Spinal cord (tissue), 10 donors: ENCODE data around the gene PDPR. TPM values are rescaled to one million over a fixed set of nuclear protein-coding genes. Genes with fewer than 3 reads are reported as not detected.
A peak's percentile ranks its signal among the peaks of the same experiment; 100 is the strongest.
"Not testable (repeated sequence)": the region's sequence is repeated elsewhere in the genome, so short reads cannot be mapped to it uniquely, and the experiment has no call there.

Source experiments
- DNase-seq, 6 donors: peaks; one replicate each; pipeline versions ENCODE4 v3.0.0 to v3.0.0-alpha.2; 2013 to 2015; ENCODE audit warnings: low spot score in 6 of 6, low read depth in 4 of 6
- H3K27ac ChIP-seq: one replicate; pipeline ENCODE4 v1.5.1; 2013; ENCODE audit warnings: low read depth, low read length, control low read depth
- H3K27me3 ChIP-seq: one replicate; pipeline ENCODE4 v1.6.1; 2013; ENCODE audit warnings: low read length; ENCODE audit not compliant: control insufficient read depth, insufficient read depth
- H3K36me3 ChIP-seq: one replicate; pipeline ENCODE4 v1.6.1; 2013; ENCODE audit warnings: low read length; ENCODE audit not compliant: control insufficient read depth, insufficient read depth
- H3K4me1 ChIP-seq: one replicate; pipeline ENCODE4 v1.6.1; 2013; ENCODE audit warnings: low read length; ENCODE audit not compliant: control insufficient read depth, insufficient read depth
- H3K4me3 ChIP-seq: one replicate; pipeline ENCODE4 v1.5.1; 2013; ENCODE audit warnings: low read depth, low read length, control low read depth
- H3K9me3 ChIP-seq: one replicate; pipeline ENCODE4 v1.6.1; 2013; ENCODE audit warnings: low read length; ENCODE audit not compliant: control insufficient read depth, insufficient read depth
- WGBS: methylation state at CpG from one replicate; pipeline ENCODE4 v1.1.5; 2013; ENCODE audit warnings: missing lambda C conversion rate; ENCODE audit not compliant: insufficient coverage; 5-methylcytosine and 5-hydroxymethylcytosine counted together
- long read RNA-seq, 4 donors: transcript quantifications; one replicate each; lab custom pipeline, GENCODE V29; 2026
- polyA plus RNA-seq, 2 donors: library from polyadenylated mRNA; unstranded; fragments of 120-200 nt; gene quantifications; one replicate each; pipeline ENCODE4 v1.2.1, GENCODE V29; 2013; ENCODE audit not compliant: insufficient read length in 2 of 2
- total RNA-seq, 2 donors: library from RNA; depleted of rRNA in 1 of 2; stranded (reverse); fragments of 120-200 nt in 1 of 2; fragments of >200 nt in 1 of 2; gene quantifications; one replicate each; pipeline versions ENCODE4 v1.2.3 to v1.2.4, GENCODE V29; 2013 to 2014
- donor health status: healthy.

The PDPR gene
- total RNA-seq (10 to 100 TPM; 22.0 to 22.3 TPM), polyA plus RNA-seq (10 to 100 TPM; 16.1 to 26.1 TPM)
- long read RNA-seq, donor 1, full-length matches to known transcripts, result 2 of 68 reads
- long read RNA-seq, donor 1, partial matches to known transcripts, result 53 of 68 reads
- long read RNA-seq, donor 1, other reads (novel, unspliced or antisense), result 13 of 68 reads
- long read RNA-seq, donor 2, result 0 reads
- long read RNA-seq, donor 3, result 0 reads
- long read RNA-seq, donor 4, result 0 reads

DNA sequence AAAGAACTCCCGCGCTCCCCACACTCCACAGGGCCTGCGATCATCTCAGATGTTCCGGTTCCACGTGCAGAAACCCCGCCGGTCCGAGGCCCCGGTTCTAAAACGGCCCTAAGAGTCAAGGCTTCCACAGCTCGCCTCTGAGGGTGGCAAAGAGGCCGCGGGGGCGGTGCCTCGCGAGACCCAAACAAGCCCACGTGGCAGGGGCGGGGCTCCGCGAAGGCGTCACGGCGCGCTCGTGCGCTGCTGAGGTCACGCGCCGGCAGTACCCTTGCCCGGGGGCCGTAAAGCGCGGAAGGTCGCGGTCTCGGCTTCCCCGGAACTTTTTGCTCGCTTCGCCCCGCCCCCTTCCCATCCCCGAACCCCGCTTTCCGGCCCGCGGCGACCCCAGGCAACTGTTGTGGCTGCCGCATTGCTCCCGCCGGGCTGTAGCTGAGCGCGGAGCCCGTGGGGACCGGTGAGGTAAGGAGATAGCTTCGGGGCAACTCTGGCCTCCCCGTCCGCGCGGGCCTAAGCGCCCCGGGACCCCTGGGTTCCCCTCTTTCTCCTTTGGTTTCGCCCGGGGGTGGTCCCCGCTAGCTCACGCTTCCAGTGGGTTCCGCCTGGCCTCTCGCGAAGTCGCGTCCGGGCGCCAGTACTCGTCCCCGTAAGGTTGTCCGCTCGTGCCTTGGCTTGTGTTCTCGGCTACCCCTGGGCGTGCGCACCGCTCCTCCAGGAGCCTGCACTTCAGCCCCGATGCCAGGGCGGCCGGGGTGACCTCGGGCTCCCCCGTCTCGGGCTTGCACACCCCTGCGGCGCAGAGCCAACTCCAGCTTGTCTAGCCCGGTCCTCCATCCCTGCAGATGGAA, at the start of gene PDPR:
PDPR (plus strand) TSS at position 351 of the 845 bp plus-strand sequence. CDS start 6,161 bp downstream, outside the sequence.
- not testable (repeated sequence) for H3K4me1 ChIP-seq, H3K36me3 ChIP-seq, H3K27me3 ChIP-seq, H3K9me3 ChIP-seq
- peak within 1 kb of the TSS; percentile 67 for H3K27ac ChIP-seq
- H3K4me3 ChIP-seq, result peak within 1 kb of the TSS; percentile 61
- peak; percentile 50 to 96 (median 76) for DNase-seq
- WGBS, result 0% methylated on average over 65 of the region's 88 CpGs

- peak overlapping the region; percentile 25 for H3K27ac ChIP-seq
- not testable (repeated sequence) for H3K9me3 ChIP-seq, H3K4me1 ChIP-seq, H3K36me3 ChIP-seq, H3K27me3 ChIP-seq
- 2% methylated on average over 12 of the region's 22 CpGs for WGBS
- peak in 3 of 6 donors; percentile 3 to 60 (median 31) for DNase-seq
- H3K4me3 ChIP-seq, result peak overlapping the region; percentile 54
Observed at GRCh38 chr16:70064841-70065370, 49.2 kb upstream of the PDPR start.

- peak in 1 of 6 donors; percentile 4 for DNase-seq
- Histone ChIP-seq H3K4me3 (peak overlapping the region; percentile 54), H3K27ac (peak overlapping the region; percentile 25)
- not testable (repeated sequence) for H3K9me3 ChIP-seq, H3K36me3 ChIP-seq, H3K27me3 ChIP-seq, H3K4me1 ChIP-seq
- 0% methylated on average over 14 of the region's 40 CpGs for WGBS
Observed at GRCh38 chr16:70065376-70065745, 48.8 kb upstream of the PDPR start.

GRCh38 chr16:70065746-70066658, 48.1 kb upstream of the PDPR start:
- peak; percentile 35 to 94 (median 68) for DNase-seq
- H3K9me3 ChIP-seq, H3K4me1 ChIP-seq, H3K36me3 ChIP-seq, H3K27me3 ChIP-seq: not testable (repeated sequence)
- WGBS, result under 1% methylated on average over 34 of the region's 62 CpGs
- peak overlapping the region; percentile 48 for H3K4me3 ChIP-seq
- peak overlapping the region; percentile 33 for H3K27ac ChIP-seq

DNA sequence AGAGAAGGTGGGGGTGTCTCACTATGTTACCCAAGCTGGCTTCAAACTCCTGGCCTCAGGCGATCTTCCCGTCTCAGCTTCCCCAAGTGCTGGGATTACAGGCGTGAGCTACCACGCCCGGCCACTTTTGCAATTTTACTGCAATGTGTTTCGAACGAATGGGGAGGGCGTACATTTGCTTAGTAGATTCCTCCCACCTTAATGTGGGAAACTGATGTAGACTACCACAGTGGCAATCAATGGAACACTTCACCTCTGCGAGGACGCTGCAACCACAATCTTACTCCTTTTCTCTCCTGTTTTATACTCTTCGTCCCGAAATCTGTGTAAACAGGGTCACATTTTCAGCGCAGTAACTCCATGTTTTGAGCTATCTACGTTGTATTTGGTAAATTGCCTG, 47.4 kb upstream of the PDPR start:
- DNase-seq, H3K27me3 ChIP-seq, H3K9me3 ChIP-seq, H3K27ac ChIP-seq, H3K4me1 ChIP-seq, H3K36me3 ChIP-seq: not testable (repeated sequence)
- no CpG with 5 or more reads among the region's 14 CpGs for whole genome bisulfite sequencing
- peak overlapping the region; percentile 48 for H3K4me3 ChIP-seq

GRCh38 chr16:70079081-70079480, 35.1 kb upstream of the PDPR start:
- H3K4me3 ChIP-seq, H3K27ac ChIP-seq, H3K4me1 ChIP-seq, H3K36me3 ChIP-seq, H3K9me3 ChIP-seq, DNase-seq, H3K27me3 ChIP-seq: not testable (repeated sequence)
- WGBS, result 83% methylated on average over 5 of the region's 9 CpGs

DNA sequence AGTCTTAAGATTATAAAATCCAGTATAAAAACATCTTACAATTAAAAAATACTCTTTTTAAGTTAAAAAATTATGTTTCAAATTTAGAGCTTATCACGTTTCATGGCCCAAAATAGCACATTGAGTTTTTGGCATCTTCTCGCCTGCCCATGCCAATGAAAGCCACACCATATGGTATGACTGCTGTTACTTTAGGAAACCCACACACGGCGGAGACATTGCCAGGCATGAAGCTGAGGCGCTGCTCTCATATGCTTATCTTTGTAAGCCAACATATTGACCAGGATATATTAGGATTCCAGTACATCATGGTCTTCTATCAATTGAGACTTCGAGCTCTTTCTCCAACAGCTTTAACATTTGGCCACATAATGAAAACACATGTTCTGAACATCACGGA, 32.9 kb upstream of the PDPR start:
- H3K27ac ChIP-seq, H3K36me3 ChIP-seq, H3K27me3 ChIP-seq, H3K4me1 ChIP-seq, H3K9me3 ChIP-seq, H3K4me3 ChIP-seq: not testable (repeated sequence)
- WGBS, result no CpG with 5 or more reads among the region's 7 CpGs
- DNase-seq, result peak in 2 of 6 donors; percentile 5 to 82

- WGBS, result no CpG with 5 or more reads among the region's 4 CpGs
- not testable (repeated sequence) for H3K9me3 ChIP-seq, H3K27me3 ChIP-seq, H3K27ac ChIP-seq, DNase-seq, H3K4me3 ChIP-seq, H3K4me1 ChIP-seq, H3K36me3 ChIP-seq
Observed at GRCh38 chr16:70083931-70084330, 30.2 kb upstream of the PDPR start.

DNA sequence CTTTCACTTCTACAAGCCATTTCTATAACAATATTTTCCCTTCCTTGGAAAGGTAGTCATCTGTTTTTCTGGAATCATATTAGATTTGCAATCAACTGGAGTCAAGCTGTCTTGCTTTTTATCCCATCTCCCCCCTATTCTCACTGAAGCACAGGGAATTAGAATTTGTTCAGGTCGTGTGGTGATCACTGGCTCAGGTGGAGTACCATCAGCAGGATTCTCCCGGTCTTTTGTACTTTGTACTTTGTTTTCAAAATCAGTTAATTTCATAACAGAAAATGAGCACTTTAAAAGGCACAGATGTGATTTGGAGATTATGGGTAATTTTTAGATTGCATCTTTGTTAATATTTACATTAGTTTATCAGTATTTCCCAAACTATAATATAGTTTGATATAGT, 26.0 kb upstream of the PDPR start:
- not testable (repeated sequence) for H3K4me1 ChIP-seq, H3K9me3 ChIP-seq, H3K27ac ChIP-seq, H3K36me3 ChIP-seq, H3K4me3 ChIP-seq, H3K27me3 ChIP-seq, DNase-seq
- WGBS, result no CpG with 5 or more reads among the region's 2 CpGs
